ENCODE measurements around the gene SLC6A1.

SLC6A1 gene

GRCh38 chr3:10992017-10992942 lies at the start of gene SLC6A1:
Gene SLC6A1 (plus strand): TSS chr3:10992748. CDS start chr3:11017212, 24,464 bp downstream.
- peak; percentile 12 for DNase-seq (ENCODE audit: low read depth)
- H3K4me3 ChIP-seq (ENCODE audit: low read depth, low read length) = no peak within 1 kb of the TSS
- TF ChIP-seq MAX (IDR thresholded peaks at IDR 0.05; ENCODE audit: low read depth, low read length) (no peak), CTCF (IDR thresholded peaks at IDR 0.05; ENCODE audit: low read depth, low read length) (peak; percentile 17), MYC (IDR thresholded peaks at IDR 0.05; ENCODE audit: low read depth, low read length) (no peak), POLR2A (IDR thresholded peaks at IDR 0.05; ENCODE audit: extremely low read depth, insufficient read length) (no peak)

- no peak overlapping the region for H3K4me3 ChIP-seq (ENCODE audit: low read depth, low read length)
- no peak for DNase-seq (ENCODE audit: low read depth)
- TF ChIP-seq POLR2A (IDR thresholded peaks at IDR 0.05; ENCODE audit: extremely low read depth, insufficient read length) = no peak
- no peak for TF ChIP-seq MAX (IDR thresholded peaks at IDR 0.05; ENCODE audit: low read depth, low read length)
- no peak for TF ChIP-seq CTCF (IDR thresholded peaks at IDR 0.05; ENCODE audit: low read depth, low read length)
- no peak for TF ChIP-seq MYC (IDR thresholded peaks at IDR 0.05; ENCODE audit: low read depth, low read length)
These were observed 47.7 kb upstream of the SLC6A1 start for GRCh38 chr3:10944866-10945265.

GRCh38 chr3:10945683-10946287 lies 46.8 kb upstream of the SLC6A1 start:
- DNase-seq (ENCODE audit: low read depth) = peak; percentile 72
- TF ChIP-seq POLR2A (IDR thresholded peaks at IDR 0.05; ENCODE audit: extremely low read depth, insufficient read length) = no peak
- TF ChIP-seq CTCF (IDR thresholded peaks at IDR 0.05; ENCODE audit: low read depth, low read length) = peak; percentile 88
- no peak overlapping the region for H3K4me3 ChIP-seq (ENCODE audit: low read depth, low read length)

GRCh38 chr3:10946526-10946925 lies 46.0 kb upstream of the SLC6A1 start:
- TF ChIP-seq MYC (IDR thresholded peaks at IDR 0.05; ENCODE audit: low read depth, low read length) (no peak), POLR2A (IDR thresholded peaks at IDR 0.05; ENCODE audit: extremely low read depth, insufficient read length) (no peak), CTCF (IDR thresholded peaks at IDR 0.05; ENCODE audit: low read depth, low read length) (no peak), MAX (IDR thresholded peaks at IDR 0.05; ENCODE audit: low read depth, low read length) (no peak)
- no peak for DNase-seq (ENCODE audit: low read depth)
- no peak overlapping the region for H3K4me3 ChIP-seq (ENCODE audit: low read depth, low read length)

- no peak overlapping the region for H3K4me3 ChIP-seq (ENCODE audit: low read depth, low read length)
- no peak for TF ChIP-seq MYC (IDR thresholded peaks at IDR 0.05; ENCODE audit: low read depth, low read length)
- no peak for TF ChIP-seq POLR2A (IDR thresholded peaks at IDR 0.05; ENCODE audit: extremely low read depth, insufficient read length)
- no peak for TF ChIP-seq CTCF (IDR thresholded peaks at IDR 0.05; ENCODE audit: low read depth, low read length)
- TF ChIP-seq MAX (IDR thresholded peaks at IDR 0.05; ENCODE audit: low read depth, low read length) = no peak
- DNase-seq (ENCODE audit: low read depth) = no peak
These were observed 44.2 kb upstream of the SLC6A1 start for GRCh38 chr3:10948326-10948725.

Data from NB4 (cell line).